GM12872 (cell line): ENCODE data around the gene C4B.
"Not testable (repeated sequence)": the region's sequence is repeated elsewhere in the genome, so short reads cannot be mapped to it uniquely, and the experiment has no call there.

Experiments
- CTCF ChIP-seq: IDR thresholded peaks from 3 replicates; pipeline ENCODE4 v1.5.1; 2011; ENCODE audit warnings: low read depth, mild to moderate bottlenecking, low read length, moderate library complexity; ENCODE audit not compliant: insufficient read depth

C4B gene

GRCh38 chr6:32014547-32014946 lies at the start of gene C4B:
Gene C4B, plus strand, starts transcription at chr6:32014795. Its CDS starts 51 bp downstream, at chr6:32014846.
- TF ChIP-seq CTCF, result not testable (repeated sequence)

- no peak for TF ChIP-seq CTCF
These were observed 48.9 kb upstream of the C4B start for GRCh38 chr6:31965700-31966099.

GRCh38 chr6:31966506-31966905 lies 48.1 kb upstream of the C4B start:
- TF ChIP-seq CTCF, result no peak

GRCh38 chr6:31966997-31967925 lies 47.3 kb upstream of the C4B start:
- TF ChIP-seq CTCF, result no peak

- TF ChIP-seq CTCF, result no peak
These were observed 46.7 kb upstream of the C4B start for GRCh38 chr6:31967926-31968320.

GRCh38 chr6:31968326-31968725 lies 46.3 kb upstream of the C4B start:
- TF ChIP-seq CTCF, result no peak

GRCh38 chr6:31968791-31969711 lies 45.5 kb upstream of the C4B start:
- TF ChIP-seq CTCF, result no peak
